Lung (tissue), 12 donors: Measurements from ENCODE around the gene CCDC126. TPM values are rescaled to one million over a fixed set of nuclear protein-coding genes. Genes with fewer than 3 reads are reported as not detected.
A peak's percentile ranks its signal among the peaks of the same experiment; 100 is the strongest.

Experiments
- ATAC-seq: fragments of 200-7000 bp; cut with Tn5 transposase; one replicate; pipeline ENCODE4 v1.9.1; 2020; ENCODE audit warnings: moderate number of reproducible peaks; ENCODE audit not compliant: insufficient read depth, low FRiP score
- DNase-seq, 3 donors: peaks; one replicate each; pipeline ENCODE4 v3.0.0-alpha.2; 2013 to 2017
- H3K27ac ChIP-seq, 2 donors: one replicate each; pipeline ENCODE4 v1.5.1; 2013; ENCODE audit warnings: mild to moderate bottlenecking in 2 of 2, moderate library complexity in 2 of 2, control low read depth in 1 of 2, inconsistent platforms in 1 of 2, low read depth in 1 of 2, low read length in 1 of 2
- H3K27me3 ChIP-seq, 3 donors: one replicate each; pipeline ENCODE4 v1.5.1; 2013; ENCODE audit warnings: low read length in 2 of 3; ENCODE audit not compliant: control insufficient read depth in 3 of 3, insufficient read depth in 3 of 3
- H3K36me3 ChIP-seq, 4 donors: one replicate each; pipeline ENCODE4 v1.5.1; 2013; ENCODE audit warnings: low read length in 4 of 4, mild to moderate bottlenecking in 1 of 4, moderate library complexity in 1 of 4; ENCODE audit not compliant: control insufficient read depth in 4 of 4, insufficient read depth in 4 of 4
- H3K4me1 ChIP-seq, 5 donors: one replicate each; pipeline ENCODE4 v1.5.1; 2013; ENCODE audit warnings: low read length in 5 of 5, mild to moderate bottlenecking in 2 of 5, moderate library complexity in 1 of 5; ENCODE audit not compliant: control insufficient read depth in 5 of 5, insufficient read depth in 5 of 5
- H3K4me3 ChIP-seq: one replicate; pipeline ENCODE4 v1.5.1; 2013; ENCODE audit warnings: mild to moderate bottlenecking, control low read depth, moderate library complexity
- H3K9ac ChIP-seq, 2 donors: one replicate each; pipeline ENCODE4 v1.5.1; 2013; ENCODE audit warnings: low read length in 2 of 2, control low read depth in 1 of 2; ENCODE audit not compliant: insufficient read depth in 1 of 2
- H3K9me3 ChIP-seq, 4 donors: one replicate each; pipeline ENCODE4 v1.5.1; 2013; ENCODE audit warnings: low read length in 3 of 4, mild to moderate bottlenecking in 1 of 4, moderate library complexity in 1 of 4; ENCODE audit not compliant: control insufficient read depth in 4 of 4, insufficient read depth in 3 of 4
- WGBS, 2 donors: extraction: QIAGEN DNeasy Blood & Tissue Kit; methylation state at CpG; one replicate each; pipeline ENCODE4 v1.1.7; 2013; 5-methylcytosine and 5-hydroxymethylcytosine counted together
- polyA plus RNA-seq, 2 donors: library from polyadenylated mRNA; stranded (reverse); fragments of 200-250 nt; gene quantifications; one replicate each; pipeline ENCODE4 v1.2.1, GENCODE V29; 2013
- total RNA-seq, 2 donors: library from RNA; depleted of rRNA in 1 of 2; stranded (reverse); fragments of >200 nt in 1 of 2; gene quantifications; one replicate each; pipeline ENCODE4 v1.2.1, GENCODE V29; 2014 to 2021
- TF ChIP-seq, protein P1 (sequence below): IDR thresholded peaks from 2 replicates; pipeline ENCODE4 v1.5.1; 2012; ENCODE audit warnings: mild to moderate bottlenecking; ENCODE audit errors: control extremely low read depth, extremely low read depth
- donor health status: control.
- donor health status: control.
- donor health status: Bipolar disorder and iron deficiency.
- donor health status: healthy.
- donor health status: DM: yes; HTN: yes; CAD: no.

CCDC126 gene
- total and polyA plus RNA-seq, 4 donors, result 4.1 to 21.9 (median 10.0) TPM

DNA sequence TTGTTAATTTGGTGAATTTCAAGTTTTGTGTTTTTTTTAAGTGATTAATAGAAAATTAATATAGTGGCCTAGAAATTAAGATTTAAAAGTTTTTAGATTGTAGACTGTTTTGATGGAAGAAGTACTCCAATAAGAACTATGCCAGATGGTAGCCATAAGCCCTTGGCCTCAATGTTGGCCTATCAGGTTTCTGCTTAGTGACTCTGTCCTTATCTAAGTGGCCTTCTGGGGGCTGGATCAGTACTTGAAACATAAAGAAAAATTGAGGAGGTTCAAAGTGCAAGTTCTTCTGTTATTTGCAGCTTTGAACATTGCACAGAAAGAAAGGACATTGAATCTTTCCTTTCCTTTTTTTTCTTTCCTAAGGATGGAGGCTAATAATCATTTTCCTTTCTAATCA, 9.9 kb downstream of the CCDC126 start:
- Histone ChIP-seq H3K9ac (no peak overlapping the region), H3K27me3 (no peaks in the 10 kb centered on the region), H3K9me3 (no peaks in the 10 kb centered on the region), H3K27ac (no peak overlapping the region), H3K36me3 (no peaks in the 10 kb centered on the region), H3K4me3 (no peak overlapping the region), H3K4me1 (no peaks in the 10 kb centered on the region)
- ATAC-seq, result no peak
- TF ChIP-seq, protein P1, sequence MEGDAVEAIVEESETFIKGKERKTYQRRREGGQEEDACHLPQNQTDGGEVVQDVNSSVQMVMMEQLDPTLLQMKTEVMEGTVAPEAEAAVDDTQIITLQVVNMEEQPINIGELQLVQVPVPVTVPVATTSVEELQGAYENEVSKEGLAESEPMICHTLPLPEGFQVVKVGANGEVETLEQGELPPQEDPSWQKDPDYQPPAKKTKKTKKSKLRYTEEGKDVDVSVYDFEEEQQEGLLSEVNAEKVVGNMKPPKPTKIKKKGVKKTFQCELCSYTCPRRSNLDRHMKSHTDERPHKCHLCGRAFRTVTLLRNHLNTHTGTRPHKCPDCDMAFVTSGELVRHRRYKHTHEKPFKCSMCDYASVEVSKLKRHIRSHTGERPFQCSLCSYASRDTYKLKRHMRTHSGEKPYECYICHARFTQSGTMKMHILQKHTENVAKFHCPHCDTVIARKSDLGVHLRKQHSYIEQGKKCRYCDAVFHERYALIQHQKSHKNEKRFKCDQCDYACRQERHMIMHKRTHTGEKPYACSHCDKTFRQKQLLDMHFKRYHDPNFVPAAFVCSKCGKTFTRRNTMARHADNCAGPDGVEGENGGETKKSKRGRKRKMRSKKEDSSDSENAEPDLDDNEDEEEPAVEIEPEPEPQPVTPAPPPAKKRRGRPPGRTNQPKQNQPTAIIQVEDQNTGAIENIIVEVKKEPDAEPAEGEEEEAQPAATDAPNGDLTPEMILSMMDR, result no peak
- no peak for DNase-seq

DNA sequence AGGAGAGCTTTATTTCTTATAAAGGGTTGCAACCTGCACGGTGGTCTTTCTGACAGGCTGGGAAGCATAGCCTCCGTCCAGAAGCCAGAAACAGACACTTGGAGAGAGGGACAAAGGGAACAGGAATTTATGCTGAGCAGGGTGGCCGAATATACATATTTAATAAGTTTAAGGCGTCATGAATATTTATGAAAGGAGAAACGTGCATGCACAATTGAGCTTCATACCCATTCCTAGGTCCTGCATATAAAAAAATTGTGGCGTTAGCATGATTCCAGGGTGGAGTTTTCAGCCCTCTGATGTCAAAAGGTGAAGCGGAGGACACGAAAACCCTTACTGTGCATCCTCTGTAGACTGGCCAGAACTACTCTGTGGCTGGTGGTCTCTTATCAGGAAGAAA, 10.7 kb downstream of the CCDC126 start:
- Histone ChIP-seq H3K4me1 (no peaks in the 10 kb centered on the region), H3K27ac (no peak overlapping the region), H3K36me3 (peaks cover 0 to 2% (median 0%) of the 10 kb centered on the region in 4 donors), H3K27me3 (no peaks in the 10 kb centered on the region), H3K4me3 (no peak overlapping the region), H3K9ac (no peak overlapping the region), H3K9me3 (no peaks in the 10 kb centered on the region)
- ATAC-seq (no peak), DNase-seq (no peak)
- WGBS, 2 donors, result 95 to 96% methylated on average over 8 of the region's 8 CpGs
- TF ChIP-seq, protein P1, result no peak

DNA sequence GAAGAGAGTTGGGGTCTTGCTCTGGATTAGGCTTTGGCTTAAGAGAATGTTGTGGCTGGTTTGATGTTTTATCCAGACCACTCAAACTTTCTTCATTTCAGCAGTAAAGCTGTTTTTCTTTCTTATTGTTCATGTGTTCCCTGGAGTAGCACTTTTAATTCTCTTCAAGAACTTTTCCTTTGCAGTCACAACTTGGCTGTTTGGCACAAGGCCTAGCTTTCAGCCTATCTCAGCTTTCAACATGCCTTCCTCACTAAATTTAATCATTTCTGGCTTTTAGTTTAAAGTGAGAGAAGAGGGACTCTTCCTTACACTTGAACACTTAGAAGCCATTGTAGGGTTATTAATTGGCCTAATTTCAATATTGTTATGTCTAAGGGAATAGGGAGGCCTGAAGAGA, 18.1 kb downstream of the CCDC126 start:
- H3K4me1 ChIP-seq, result peaks cover 0 to 6% (median 0%) of the 10 kb centered on the region in 5 donors
- DNase-seq (peak in 2 of 3 donors; percentile 36 to 69), ATAC-seq (no peak)
- peaks cover 4 to 14% (median 6%) of the 10 kb centered on the region in 4 donors for H3K36me3 ChIP-seq
- no peaks in the 10 kb centered on the region for H3K27me3 ChIP-seq
- TF ChIP-seq, protein P1, result no peak
- H3K9ac ChIP-seq, result no peak overlapping the region
- no peak overlapping the region for H3K27ac ChIP-seq
- H3K4me3 ChIP-seq, result no peak overlapping the region
- H3K9me3 ChIP-seq, result peaks cover 0 to 3% (median under 1%) of the 10 kb centered on the region in 4 donors

DNA sequence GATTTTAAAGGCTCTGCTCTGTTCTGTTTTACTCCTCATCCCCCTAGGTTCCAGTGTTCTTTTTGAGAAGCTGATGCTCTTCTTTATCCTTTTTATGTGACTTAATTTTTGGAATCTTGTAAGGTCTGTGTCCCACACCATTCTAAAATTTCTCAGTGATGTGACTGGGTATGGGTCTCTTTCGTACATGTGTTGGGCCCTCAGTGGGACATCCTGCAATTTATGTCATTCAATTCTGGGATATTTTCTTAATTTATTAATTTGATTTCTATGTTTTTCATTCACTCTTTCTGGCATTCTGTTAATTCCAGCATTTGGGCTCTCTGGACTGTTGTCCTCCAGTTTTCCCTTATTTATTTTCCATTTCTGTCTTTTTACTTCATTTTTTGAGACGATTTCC, 19.4 kb downstream of the CCDC126 start:
- H3K9ac ChIP-seq, result no peak overlapping the region
- DNase-seq (no peak), ATAC-seq (no peak)
- H3K36me3 ChIP-seq, result peaks cover 4 to 14% (median 6%) of the 10 kb centered on the region in 4 donors
- 95 to 96% methylated on average over 2 of the region's 2 CpGs for WGBS, 2 donors
- TF ChIP-seq, protein P1, result no peak
- peaks cover 0 to 3% (median under 1%) of the 10 kb centered on the region in 4 donors for H3K9me3 ChIP-seq
- no peak overlapping the region for H3K27ac ChIP-seq
- H3K4me1 ChIP-seq, result peaks cover 0 to 6% (median 0%) of the 10 kb centered on the region in 5 donors
- H3K27me3 ChIP-seq, result no peaks in the 10 kb centered on the region
- H3K4me3 ChIP-seq, result no peak overlapping the region
